HCEC 1CT (cell line): Measurements from ENCODE around the gene KIRREL3.

Experiments used
- DNase-seq: peaks from one replicate; pipeline ENCODE4 v3.0.0-alpha.2; 2017

KIRREL3 gene

DNA sequence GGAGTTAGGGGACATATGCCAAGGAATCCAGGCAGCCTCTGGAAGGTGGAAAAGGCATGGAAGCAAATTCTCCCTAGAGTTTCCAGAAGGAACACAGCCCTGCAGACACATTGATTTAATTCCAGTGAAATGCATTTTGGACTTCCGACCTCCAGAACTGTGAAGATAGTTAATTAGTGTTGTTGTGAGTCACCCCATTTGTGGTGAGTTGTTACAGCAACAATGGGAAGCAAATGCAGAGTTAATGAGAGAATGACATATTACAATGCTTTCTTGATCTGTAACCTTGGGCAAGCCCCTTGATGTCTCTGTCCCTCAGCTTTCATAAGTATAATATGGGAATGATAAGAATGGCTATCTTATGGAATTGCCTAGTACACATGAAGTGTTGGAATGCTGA is 178.7 kb downstream of the KIRREL3 start:
- no peak for DNase-seq

- no peak for DNase-seq
Measured at GRCh38 chr11:126819194-126819593, 181.4 kb downstream of the KIRREL3 start.

- no peak for DNase-seq
Measured at GRCh38 chr11:126817523-126818450, 182.8 kb downstream of the KIRREL3 start.

- DNase-seq, result peak; percentile 55
Measured at GRCh38 chr11:126817096-126817495, 183.5 kb downstream of the KIRREL3 start.

GRCh38 chr11:126816645-126817044 is 183.9 kb downstream of the KIRREL3 start:
- peak; percentile 18 for DNase-seq

- peak; percentile 38 for DNase-seq
Measured at GRCh38 chr11:126815111-126815510, 185.5 kb downstream of the KIRREL3 start.

DNA sequence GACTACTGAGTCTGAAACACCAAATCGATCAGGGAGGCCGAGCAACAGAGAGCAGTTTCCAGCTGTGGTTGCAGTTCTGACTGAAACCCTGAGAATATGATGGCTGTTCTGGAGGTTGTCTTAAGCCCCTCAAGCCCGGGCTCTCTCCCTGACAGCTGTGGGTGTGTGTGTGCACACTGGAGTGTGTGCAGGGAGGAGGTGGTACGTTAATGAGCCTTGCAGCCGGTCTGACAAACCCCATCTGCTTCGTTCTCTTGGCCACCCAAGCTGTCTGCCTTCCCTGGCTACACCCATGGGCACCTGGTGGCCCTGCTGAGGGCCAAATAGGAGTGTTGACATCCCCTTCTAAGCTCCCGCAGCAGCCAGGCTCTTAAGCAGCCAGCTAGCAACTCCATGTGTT is 189.8 kb downstream of the KIRREL3 start:
- no peak for DNase-seq

DNA sequence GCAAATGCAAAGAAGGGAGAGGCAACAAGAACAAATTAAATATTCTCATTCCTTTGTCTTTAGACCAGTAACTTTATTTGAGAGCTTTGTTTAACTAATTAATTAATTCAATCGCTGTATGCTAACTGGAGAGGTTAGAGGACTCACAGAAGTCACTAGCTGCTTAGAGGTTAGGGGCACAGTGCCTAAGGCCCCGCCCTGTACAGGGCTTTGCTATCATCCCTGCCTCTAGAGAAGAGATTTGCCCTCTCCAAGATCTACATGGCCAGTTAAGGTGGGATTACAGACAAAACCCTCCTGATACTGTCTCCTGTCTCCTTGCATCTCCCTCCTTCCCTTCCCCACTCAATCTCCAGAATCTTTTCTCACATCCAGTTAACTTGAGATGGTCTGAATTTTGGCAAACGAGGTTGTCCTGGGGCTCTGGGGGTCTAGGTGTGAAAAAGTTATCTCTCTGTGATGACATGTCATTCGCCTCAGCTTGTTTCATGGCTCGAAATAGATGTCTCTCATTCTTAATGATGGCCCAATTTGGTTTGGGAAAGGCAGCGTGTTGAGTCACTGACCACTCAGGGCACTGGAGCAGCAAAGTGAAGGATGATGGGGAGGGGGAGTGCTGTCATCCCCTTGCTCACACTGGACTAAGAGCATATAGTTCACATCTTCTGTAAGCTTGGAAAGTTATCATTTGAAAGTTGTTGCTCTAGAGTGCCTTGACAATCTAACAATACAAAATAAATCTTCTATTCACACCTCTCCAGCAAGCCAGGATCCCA is 190.9 kb downstream of the KIRREL3 start:
- no peak for DNase-seq

- DNase-seq, result no peak
Measured at GRCh38 chr11:126808836-126809235, 191.7 kb downstream of the KIRREL3 start.

DNA sequence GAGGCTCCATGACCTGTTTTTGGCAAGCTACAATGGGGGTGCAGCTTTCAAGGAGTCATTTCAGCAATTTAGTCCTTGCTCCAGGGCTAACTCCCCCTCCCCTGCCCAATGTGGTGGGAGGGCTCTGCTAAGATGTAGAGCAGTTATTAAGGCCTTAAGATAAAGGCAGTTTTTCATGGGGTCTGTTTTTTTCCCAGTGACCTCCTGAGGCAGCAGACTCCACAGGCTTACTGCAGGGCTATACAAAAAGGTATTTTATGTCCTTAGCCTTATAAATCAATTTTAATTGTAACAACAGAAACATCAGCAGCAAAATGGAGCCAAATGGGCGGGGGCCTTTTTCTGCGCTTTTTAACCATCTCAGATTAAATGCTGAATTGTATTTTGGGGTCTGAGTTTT is 192.3 kb downstream of the KIRREL3 start:
- no peak for DNase-seq

- DNase-seq, result no peak
Measured at GRCh38 chr11:126805870-126806269, 194.7 kb downstream of the KIRREL3 start.

GRCh38 chr11:126804363-126804762 is 196.2 kb downstream of the KIRREL3 start:
- DNase-seq, result no peak

DNA sequence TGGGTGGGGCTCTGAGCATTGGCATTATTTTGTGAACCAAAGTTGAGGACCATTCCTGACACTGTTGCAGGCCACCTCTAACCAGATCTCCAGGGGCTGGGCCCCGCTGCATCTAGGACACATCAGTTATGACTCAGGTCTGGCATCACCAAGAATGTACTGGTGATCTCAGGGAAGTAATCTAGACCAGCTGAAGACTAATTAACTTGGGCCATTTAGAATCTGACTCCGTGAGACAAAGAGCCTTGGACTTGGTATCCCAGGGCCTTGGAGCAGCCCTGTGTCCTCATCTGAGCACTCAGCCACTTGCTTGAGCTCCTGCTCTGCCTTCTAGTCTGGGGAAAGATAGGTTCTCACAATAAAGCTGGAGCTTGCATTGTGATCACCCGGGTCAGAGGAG is 200.6 kb downstream of the KIRREL3 start:
- no peak for DNase-seq

GRCh38 chr11:126797457-126798169 is 203.0 kb downstream of the KIRREL3 start:
- DNase-seq, result no peak

DNA sequence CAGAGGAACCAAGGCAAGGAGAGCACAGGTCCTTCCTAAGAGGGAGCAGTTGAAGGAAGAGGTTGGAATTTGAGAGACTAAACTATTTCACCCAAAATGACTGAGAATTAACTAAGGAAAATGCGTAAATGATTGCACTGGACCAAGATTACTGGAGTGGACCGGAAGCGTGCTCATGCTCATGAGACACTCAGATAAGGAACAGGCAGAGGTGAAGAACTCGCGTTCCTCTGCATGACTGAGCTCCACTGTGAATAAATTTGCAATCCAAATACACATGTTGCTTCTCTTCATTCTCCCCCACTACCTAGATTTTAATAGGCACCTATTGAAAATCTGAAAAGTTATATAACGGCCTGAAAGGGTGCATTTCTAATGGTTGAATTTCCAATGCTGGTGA is 207.0 kb downstream of the KIRREL3 start:
- no peak for DNase-seq

- DNase-seq, result no peak
Measured at GRCh38 chr11:126791991-126792390, 208.6 kb downstream of the KIRREL3 start.

GRCh38 chr11:126791446-126791845 is 209.1 kb downstream of the KIRREL3 start:
- no peak for DNase-seq

DNA sequence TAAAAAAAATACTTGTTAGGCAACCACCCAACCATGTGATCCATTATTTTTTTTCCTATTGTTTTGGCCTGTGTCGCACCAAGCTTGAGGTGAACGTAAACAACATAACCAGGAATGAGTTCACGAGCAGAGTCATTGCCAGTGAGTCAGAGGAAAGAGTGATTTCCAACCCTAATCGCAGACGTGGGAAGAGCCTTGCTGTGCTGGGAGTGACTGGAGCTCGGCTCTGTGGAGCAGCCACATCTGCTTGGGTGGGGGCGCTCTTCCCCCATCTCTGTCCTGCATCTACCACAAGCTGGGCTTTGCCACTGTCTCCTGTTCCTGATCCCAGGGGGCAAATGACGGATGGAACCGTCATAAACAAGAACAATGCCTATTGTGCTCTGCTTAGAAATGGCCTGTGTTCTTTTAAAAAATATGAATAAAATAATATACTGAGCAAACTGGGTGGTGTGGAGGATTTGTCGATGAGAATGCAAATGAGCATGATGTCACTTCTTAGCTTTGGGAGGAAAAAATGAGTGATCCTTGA is 210.0 kb downstream of the KIRREL3 start:
- peak; percentile 74 for DNase-seq

GRCh38 chr11:126782810-126783209 is 217.8 kb downstream of the KIRREL3 start:
- no peak for DNase-seq

DNA sequence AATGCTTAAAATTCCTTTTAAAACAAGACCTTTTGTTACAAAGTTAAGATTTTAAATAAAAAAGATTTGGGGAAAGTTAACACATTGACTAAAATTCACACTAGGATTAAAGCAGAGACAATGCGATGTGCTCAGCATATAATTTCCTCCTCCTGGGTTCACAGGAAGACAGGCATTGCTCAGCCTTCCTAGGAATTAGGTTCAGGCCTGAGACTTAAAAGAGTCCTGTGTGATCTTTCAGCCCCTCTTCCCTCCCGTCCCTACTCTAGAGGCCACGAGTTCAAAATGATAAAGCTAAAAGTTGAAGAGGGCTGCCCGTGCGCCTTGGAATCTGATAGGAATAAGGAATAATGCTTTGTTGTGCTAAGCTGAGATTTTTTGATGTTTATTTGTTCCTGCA is 218.6 kb downstream of the KIRREL3 start:
- DNase-seq, result no peak

GRCh38 chr11:126776119-126776518 is 224.5 kb downstream of the KIRREL3 start:
- DNase-seq, result no peak

DNA sequence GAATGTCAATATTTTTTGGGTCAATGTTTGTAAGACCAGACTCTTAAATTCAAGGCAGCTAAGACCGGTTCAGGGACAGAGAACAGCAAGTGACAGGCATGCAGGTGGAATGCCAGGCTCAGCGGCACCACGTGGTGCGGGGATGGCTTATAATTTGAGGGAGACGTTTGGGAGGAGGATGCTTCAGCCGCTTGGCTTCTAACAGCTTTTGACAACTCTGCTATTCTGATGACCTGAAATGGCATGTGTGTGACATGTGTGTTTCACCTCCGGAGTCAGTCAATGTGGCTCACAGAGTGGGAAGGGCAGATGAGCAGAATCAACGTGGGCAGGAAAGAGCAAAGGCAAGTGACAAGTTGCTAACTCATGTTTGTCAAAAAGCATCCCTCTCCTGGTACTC is 228.3 kb downstream of the KIRREL3 start:
- DNase-seq, result no peak

GRCh38 chr11:126768702-126769101 is 231.9 kb downstream of the KIRREL3 start:
- no peak for DNase-seq
